GM18951 (cell line): ENCODE measurements around the gene NTM.

Experiments
- POLR2A ChIP-seq: IDR thresholded peaks from 4 replicates; pipeline ENCODE4 v1.6.1; 2011; ENCODE audit warnings: mild to moderate bottlenecking; ENCODE audit not compliant: insufficient read length, insufficient read depth; ENCODE audit errors: extremely low read depth
- in situ Hi-C: fragments of 300-500 bp; cut with MboI; formaldehyde crosslinking; loops from one replicate; pipeline ENCODE4 v1.12.0; 2022; ENCODE audit warnings: low sequenced_read_pairs, mixed read lengths, inconsistent platforms; ENCODE audit not compliant: unreplicated experiment

NTM gene

GRCh38 chr11:131824771-131825170, 454.4 kb downstream of the NTM start:
- TF ChIP-seq POLR2A, result no peak
- in situ Hi-C loops, result no loop called here

- in situ Hi-C loops, result no loop called here
- TF ChIP-seq POLR2A, result no peak
These were observed 457.0 kb downstream of the NTM start for GRCh38 chr11:131827430-131827829.

GRCh38 chr11:131829725-131830124, 459.3 kb downstream of the NTM start:
- in situ Hi-C loops, result no loop called here
- TF ChIP-seq POLR2A, result no peak

GRCh38 chr11:131832079-131832478, 461.7 kb downstream of the NTM start:
- TF ChIP-seq POLR2A, result no peak
- in situ Hi-C loops, result no loop called here

GRCh38 chr11:131833366-131833765, 463.0 kb downstream of the NTM start:
- in situ Hi-C loops, result no loop called here
- TF ChIP-seq POLR2A, result no peak

- in situ Hi-C loops, result no loop called here
- no peak for TF ChIP-seq POLR2A
These were observed 467.1 kb downstream of the NTM start for GRCh38 chr11:131837562-131837961.

GRCh38 chr11:131838016-131838415, 467.6 kb downstream of the NTM start:
- in situ Hi-C loops, result no loop called here
- no peak for TF ChIP-seq POLR2A

- in situ Hi-C loops, result no loop called here
- TF ChIP-seq POLR2A, result no peak
These were observed 468.9 kb downstream of the NTM start for GRCh38 chr11:131839326-131839725.

GRCh38 chr11:131840545-131840944, 470.1 kb downstream of the NTM start:
- no peak for TF ChIP-seq POLR2A
- in situ Hi-C loops, result no loop called here

- TF ChIP-seq POLR2A, result no peak
- in situ Hi-C loops, result no loop called here
These were observed 470.6 kb downstream of the NTM start for GRCh38 chr11:131841028-131841427.

GRCh38 chr11:131841925-131842635, 471.7 kb downstream of the NTM start:
- in situ Hi-C loops, result no loop called here
- TF ChIP-seq POLR2A, result no peak

- TF ChIP-seq POLR2A, result no peak
- in situ Hi-C loops, result no loop called here
These were observed 474.8 kb downstream of the NTM start for GRCh38 chr11:131845255-131845654.

- in situ Hi-C loops, result no loop called here
These were observed 479.1 kb downstream of the NTM start for GRCh38 chr11:131849485-131849884.

GRCh38 chr11:131850507-131850906, 480.1 kb downstream of the NTM start:
- in situ Hi-C loops, result no loop called here
- TF ChIP-seq POLR2A, result no peak

More at GRCh38 chr11:131849485-131849884, 479.1 kb downstream of the NTM start:
- no peak for TF ChIP-seq POLR2A

GRCh38 chr11:131851964-131852755, 481.7 kb downstream of the NTM start:
- in situ Hi-C loops, result no loop called here
- TF ChIP-seq POLR2A, result no peak

- in situ Hi-C loops, result no loop called here
These were observed 482.3 kb downstream of the NTM start for GRCh38 chr11:131852757-131853156.

More at GRCh38 chr11:131852757-131853156, 482.3 kb downstream of the NTM start:
- no peak for TF ChIP-seq POLR2A
